Measurements from ENCODE around the gene LMAN1. TPM values are rescaled to one million over a fixed set of nuclear protein-coding genes. Genes with fewer than 3 reads are reported as not detected.

Gene LMAN1
- total RNA-seq, 2 experiments from 2014 or later = 33.0 to 46.4 TPM

- CTCF ChIA-PET (ENCODE audit: unreplicated experiment) = no interaction called here
- no TSS peak for BruUV-seq (replicated peaks)
These were observed 18.8 kb downstream of the LMAN1 start for GRCh38 chr18:59340312-59340711.

GRCh38 chr18:59332986-59333385, 26.1 kb downstream of the LMAN1 start:
- H3K36me3 ChIP-seq (ENCODE audit: insufficient read depth, low read length) = peaks cover 56% of the 10 kb centered on the region
- BruUV-seq (replicated peaks) = no TSS peak

More at GRCh38 chr18:59340312-59340711, 18.8 kb downstream of the LMAN1 start:
- Histone ChIP-seq H3K9me3 (ENCODE audit: low read length) (peaks cover 6% of the 10 kb centered on the region; the same call in 1 of the 2 replicates), H3K27ac (ENCODE audit: low read depth, low read length, poor library complexity, severe bottlenecking) (no peak overlapping the region), H3K36me3 (ENCODE audit: insufficient read depth, low read length) (peaks cover 89% of the 10 kb centered on the region), H3K4me2 (ENCODE audit: low read length) (no peak overlapping the region), H3K4me1 (ENCODE audit: insufficient read depth, low read length, poor library complexity, severe bottlenecking) (no peaks in the 10 kb centered on the region), H4K20me1 (ENCODE audit: insufficient read depth, low read length) (no peaks in the 10 kb centered on the region), H3K4me3 (ENCODE audit: low read depth, low read length, poor library complexity, severe bottlenecking) (no peak overlapping the region), H3K9me2 (ENCODE audit: insufficient read depth, low read length) (no peaks in the 10 kb centered on the region), H3K79me2 (ENCODE audit: insufficient read depth, low read depth, low read length) (peaks cover 17% of the 10 kb centered on the region; the same call in 1 of the 2 replicates), H2AFZ (ENCODE audit: low read length) (no peak overlapping the region)
- POLR2A ChIA-PET = no interaction called here
- no peak for DNase-seq (ENCODE audit: low spot score)
- intact Hi-C loops (cut with micrococcal nuclease; ENCODE audit: unreplicated experiment) = no loop called here
- TF ChIP-seq CTCF (conservative IDR thresholded peaks at IDR 0.05; ENCODE audit: low read length) (no peak), EZH2phosphoT487 (IDR thresholded peaks at IDR 0.05; ENCODE audit: borderline replicate concordance, low read depth, low read length) (no peak)

More at GRCh38 chr18:59332986-59333385, 26.1 kb downstream of the LMAN1 start:
- H4K20me1 ChIP-seq (ENCODE audit: insufficient read depth, low read length) = no peaks in the 10 kb centered on the region
- no peaks in the 10 kb centered on the region for H3K9me3 ChIP-seq (ENCODE audit: low read length)
- no peaks in the 10 kb centered on the region for H3K9me2 ChIP-seq (ENCODE audit: insufficient read depth, low read length)
- H3K27ac ChIP-seq (ENCODE audit: low read depth, low read length, poor library complexity, severe bottlenecking) = no peak overlapping the region
- no peak for DNase-seq (ENCODE audit: low spot score)
- H3K4me1 ChIP-seq (ENCODE audit: insufficient read depth, low read length, poor library complexity, severe bottlenecking) = no peaks in the 10 kb centered on the region
- H3K4me3 ChIP-seq (ENCODE audit: low read depth, low read length, poor library complexity, severe bottlenecking) = no peak overlapping the region
- intact Hi-C loops (cut with micrococcal nuclease; ENCODE audit: unreplicated experiment) = no loop called here
- ChIA-PET CTCF (ENCODE audit: unreplicated experiment) (no interaction called here), POLR2A (no interaction called here)
- H3K4me2 ChIP-seq (ENCODE audit: low read length) = no peak overlapping the region
- no peaks in the 10 kb centered on the region for H3K79me2 ChIP-seq (ENCODE audit: insufficient read depth, low read depth, low read length)
- TF ChIP-seq CTCF (conservative IDR thresholded peaks at IDR 0.05; ENCODE audit: low read length) (no peak), EZH2phosphoT487 (IDR thresholded peaks at IDR 0.05; ENCODE audit: borderline replicate concordance, low read depth, low read length) (no peak)
- H2AFZ ChIP-seq (ENCODE audit: low read length) = no peak overlapping the region

Data from OCI-LY7 (cell line).